Thyroid gland (tissue), 4 donors: ENCODE measurements around the gene VAV3. TPM values are rescaled to one million over a fixed set of nuclear protein-coding genes. Genes with fewer than 3 reads are reported as not detected.

Experiments used
- DNase-seq, 2 donors: peaks; one replicate each; pipeline ENCODE4 v3.0.0-alpha.2; 2019
- H3K27ac ChIP-seq, 3 donors: fragments of 200-600 bp; sonication (generic); 1 replicate in 2 of 3; 2 replicates in 1 of 3; pipeline ENCODE4 v1.5.1; 2016 to 2019; ENCODE audit warnings: mild to moderate bottlenecking in 1 of 3, moderate library complexity in 1 of 3
- H3K27me3 ChIP-seq: fragments of 200-600 bp; sonication (generic); one replicate; pipeline ENCODE4 v1.5.1; 2019
- H3K36me3 ChIP-seq, 2 donors: fragments of 200-600 bp; sonication (generic); one replicate each; pipeline ENCODE4 v1.5.1; 2016 to 2019
- H3K4me1 ChIP-seq, 2 donors: fragments of 200-600 bp; sonication (generic); one replicate each; pipeline ENCODE4 v1.5.1; 2017 to 2019
- H3K4me3 ChIP-seq, 3 donors: fragments of 200-600 bp; sonication (generic); replicated peaks in 1 of 3; 1 replicate in 2 of 3; 2 replicates in 1 of 3; pipeline ENCODE4 v1.5.1; 2016; ENCODE audit warnings: mild to moderate bottlenecking in 1 of 3
- H3K9me3 ChIP-seq: fragments of 200-600 bp; sonication (generic); one replicate; pipeline ENCODE4 v1.5.1; 2017
- POLR2A ChIP-seq, 2 donors: fragments of 450-650 bp; IDR thresholded peaks; one replicate each; pipeline ENCODE4 v1.6.1; 2017; ENCODE audit warnings: antibody characterized with exemption in 2 of 2, mild to moderate bottlenecking in 2 of 2, moderate library complexity in 1 of 2
- WGBS, 2 donors: methylation state at CpG; one replicate each; pipeline ENCODE4 v1.1.5; 2017; 5-methylcytosine and 5-hydroxymethylcytosine counted together
- intact Hi-C: fragments of 100-400 bp; cut with DNase I; formaldehyde crosslinking; loops from one replicate; pipeline ENCODE4 v1.15.1; 2023
- total RNA-seq, 4 donors: library from RNA; depleted of rRNA; stranded (reverse); fragments of >200 nt; gene quantifications; one replicate each; pipeline ENCODE4 v1.2.3, GENCODE V29; 2016
- TF ChIP-seq, protein P1 (sequence below), 6 experiments: fragments of 200-600 bp in 3 of 6; fragments of 450-650 bp in 3 of 6; sonication (generic) in 3 of 6; IDR thresholded peaks; one replicate each; pipeline ENCODE4 v1.5.1; 2016 to 2019; ENCODE audit warnings: antibody characterized with exemption in 6 of 6, mild to moderate bottlenecking in 2 of 6, inconsistent platforms in 1 of 6, moderate library complexity in 1 of 6

VAV3 gene
- total RNA-seq, 4 donors from 2014 or later = 14.8 to 22.8 (median 18.8) TPM

GRCh38 chr1:107670397-107671040 is 294.5 kb downstream of the VAV3 start:
- no peak for DNase-seq
- no peak overlapping the region for H3K4me3 ChIP-seq
- H3K27ac ChIP-seq = peak overlapping the region in 2 of 3 donors; percentile 2 to 22

GRCh38 chr1:107669996-107670395 is 295.0 kb downstream of the VAV3 start:
- TF ChIP-seq, protein P1, sequence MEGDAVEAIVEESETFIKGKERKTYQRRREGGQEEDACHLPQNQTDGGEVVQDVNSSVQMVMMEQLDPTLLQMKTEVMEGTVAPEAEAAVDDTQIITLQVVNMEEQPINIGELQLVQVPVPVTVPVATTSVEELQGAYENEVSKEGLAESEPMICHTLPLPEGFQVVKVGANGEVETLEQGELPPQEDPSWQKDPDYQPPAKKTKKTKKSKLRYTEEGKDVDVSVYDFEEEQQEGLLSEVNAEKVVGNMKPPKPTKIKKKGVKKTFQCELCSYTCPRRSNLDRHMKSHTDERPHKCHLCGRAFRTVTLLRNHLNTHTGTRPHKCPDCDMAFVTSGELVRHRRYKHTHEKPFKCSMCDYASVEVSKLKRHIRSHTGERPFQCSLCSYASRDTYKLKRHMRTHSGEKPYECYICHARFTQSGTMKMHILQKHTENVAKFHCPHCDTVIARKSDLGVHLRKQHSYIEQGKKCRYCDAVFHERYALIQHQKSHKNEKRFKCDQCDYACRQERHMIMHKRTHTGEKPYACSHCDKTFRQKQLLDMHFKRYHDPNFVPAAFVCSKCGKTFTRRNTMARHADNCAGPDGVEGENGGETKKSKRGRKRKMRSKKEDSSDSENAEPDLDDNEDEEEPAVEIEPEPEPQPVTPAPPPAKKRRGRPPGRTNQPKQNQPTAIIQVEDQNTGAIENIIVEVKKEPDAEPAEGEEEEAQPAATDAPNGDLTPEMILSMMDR (IDR thresholded peaks at IDR 0.05) = no peak
- TF ChIP-seq POLR2A (IDR thresholded peaks at IDR 0.05) = no peak
- DNase-seq = peak; percentile 81 to 92
- no peaks in the 10 kb centered on the region for H3K9me3 ChIP-seq
- intact Hi-C loops = no loop called here
- no peaks in the 10 kb centered on the region for H3K27me3 ChIP-seq
- WGBS, 2 donors = 8 to 21% methylated on average over 1 of the region's 1 CpG
- peaks cover 17 to 21% of the 10 kb centered on the region in 2 donors for H3K4me1 ChIP-seq
- peak overlapping the region in 2 of 3 donors; percentile 2 to 22 for H3K27ac ChIP-seq
- no peak overlapping the region for H3K4me3 ChIP-seq
- H3K36me3 ChIP-seq = no peaks in the 10 kb centered on the region

More at GRCh38 chr1:107670397-107671040, 294.5 kb downstream of the VAV3 start:
- H3K4me1 ChIP-seq = peaks cover 15 to 17% of the 10 kb centered on the region in 2 donors
- intact Hi-C loops = no loop called here
- 59 to 67% methylated on average over 5 of the region's 5 CpGs for WGBS, 2 donors
- no peaks in the 10 kb centered on the region for H3K9me3 ChIP-seq
- H3K36me3 ChIP-seq = no peaks in the 10 kb centered on the region
- TF ChIP-seq, protein P1 (IDR thresholded peaks at IDR 0.05) = no peak
- no peak for TF ChIP-seq POLR2A (IDR thresholded peaks at IDR 0.05)
- H3K27me3 ChIP-seq = no peaks in the 10 kb centered on the region

GRCh38 chr1:107668762-107669161 is 296.2 kb downstream of the VAV3 start:
- 48 to 50% methylated on average over 6 of the region's 6 CpGs for WGBS, 2 donors
- Histone ChIP-seq H3K4me3 (no peak overlapping the region), H3K36me3 (no peaks in the 10 kb centered on the region), H3K4me1 (peaks cover 17 to 21% of the 10 kb centered on the region in 2 donors), H3K9me3 (no peaks in the 10 kb centered on the region), H3K27me3 (no peaks in the 10 kb centered on the region), H3K27ac (no peak overlapping the region)
- intact Hi-C loops = no loop called here
- no peak for TF ChIP-seq POLR2A (IDR thresholded peaks at IDR 0.05)
- TF ChIP-seq, protein P1 (IDR thresholded peaks at IDR 0.05) = no peak
- DNase-seq = no peak

GRCh38 chr1:107666493-107666892 is 298.5 kb downstream of the VAV3 start:
- no peak overlapping the region for H3K27ac ChIP-seq
- no peak for TF ChIP-seq POLR2A (IDR thresholded peaks at IDR 0.05)
- TF ChIP-seq, protein P1 (IDR thresholded peaks at IDR 0.05) = no peak
- 90 to 91% methylated on average over 5 of the region's 5 CpGs for WGBS, 2 donors
- H3K27me3 ChIP-seq = no peaks in the 10 kb centered on the region
- DNase-seq = no peak
- H3K4me3 ChIP-seq = no peak overlapping the region
- H3K9me3 ChIP-seq = no peaks in the 10 kb centered on the region
- H3K36me3 ChIP-seq = no peaks in the 10 kb centered on the region
- intact Hi-C loops = no loop called here
- peaks cover 17 to 21% of the 10 kb centered on the region in 2 donors for H3K4me1 ChIP-seq
